Neural progenitor cell (in vitro differentiated cells): ENCODE results near the gene CACFD1. TPM values are rescaled to one million over a fixed set of nuclear protein-coding genes. Genes with fewer than 3 reads are reported as not detected.

Source experiments
- DNase-seq: peaks from one replicate; pipeline ENCODE4 v3.0.0-alpha.2; 2016; ENCODE audit warnings: low spot score
- H2AFZ ChIP-seq: fragments of 200-600 bp; sonication (generic); replicated peaks from 2 replicates; pipeline ENCODE4 v1.6.1; 2016; ENCODE audit warnings: antibody characterized with exemption
- H3F3A ChIP-seq: fragments of 200-600 bp; sonication (generic); 2 replicates; pipeline ENCODE4 v1.6.1; 2016; ENCODE audit warnings: antibody characterized with exemption, low read depth
- H3K27ac ChIP-seq: fragments of 200-600 bp; sonication (generic); 2 replicates; pipeline ENCODE4 v1.5.1; 2016; ENCODE audit warnings: mild to moderate bottlenecking
- H3K27me3 ChIP-seq: fragments of 200-600 bp; sonication (generic); 2 replicates; pipeline ENCODE4 v1.6.1; 2016; ENCODE audit warnings: mild to moderate bottlenecking, moderate library complexity
- H3K36me3 ChIP-seq: fragments of 200-600 bp; sonication (generic); 2 replicates; pipeline ENCODE4 v1.5.1; 2016
- H3K4me1 ChIP-seq: fragments of 200-600 bp; sonication (generic); 2 replicates; pipeline ENCODE4 v1.6.1; 2016; ENCODE audit warnings: mixed run types
- H3K4me2 ChIP-seq: fragments of 200-600 bp; sonication (generic); 2 replicates; pipeline ENCODE4 v1.6.1; 2016
- H3K4me3 ChIP-seq: fragments of 200-600 bp; sonication (generic); 2 replicates; pipeline ENCODE4 v1.5.1; 2016
- H3K79me2 ChIP-seq: fragments of 200-600 bp; sonication (generic); 2 replicates; pipeline ENCODE4 v1.6.1; 2016; ENCODE audit warnings: low read depth
- H3K9ac ChIP-seq: fragments of 200-600 bp; sonication (generic); 2 replicates; pipeline ENCODE4 v1.6.1; 2016
- H3K9me3 ChIP-seq: fragments of 200-600 bp; sonication (generic); 2 replicates; pipeline ENCODE4 v1.5.1; 2016; ENCODE audit warnings: low read depth
- H4K20me1 ChIP-seq: fragments of 200-600 bp; sonication (generic); 2 replicates; pipeline ENCODE4 v1.6.1; 2016; ENCODE audit warnings: low read depth
- H3K27ac Mint-ChIP-seq: 3 replicates; pipeline ENCODE4 v1.8.0; 2021; ENCODE audit warnings: mixed read lengths
- H3K27me3 Mint-ChIP-seq: 2 replicates; pipeline ENCODE4 v1.8.0; 2022; ENCODE audit warnings: low read depth, mild to moderate bottlenecking, inconsistent platforms, moderate library complexity, mixed read lengths; ENCODE audit not compliant: insufficient read depth
- H3K36me3 Mint-ChIP-seq: 3 replicates; pipeline ENCODE4 v1.8.0; 2021; ENCODE audit warnings: mixed read lengths
- H3K4me1 Mint-ChIP-seq: 3 replicates; pipeline ENCODE4 v1.8.0; 2021; ENCODE audit warnings: mixed read lengths
- H3K4me3 Mint-ChIP-seq: 3 replicates; pipeline ENCODE4 v1.8.0; 2021; ENCODE audit warnings: mild to moderate bottlenecking, moderate library complexity, mixed read lengths
- H3K9me3 Mint-ChIP-seq: 3 replicates; pipeline ENCODE4 v1.8.0; 2020; ENCODE audit warnings: mixed read lengths
- CTCF ChIP-seq: fragments of 200-600 bp; sonication (generic); IDR thresholded peaks from 2 replicates; pipeline ENCODE4 v1.5.1; 2017; ENCODE audit warnings: antibody characterized with exemption, mild to moderate bottlenecking
- EZH2 ChIP-seq: fragments of 200-600 bp; sonication (generic); IDR thresholded peaks from 2 replicates; pipeline ENCODE4 v1.6.1; 2017; ENCODE audit warnings: antibody characterized with exemption, mild to moderate bottlenecking, moderate library complexity
- EZH2phosphoT487 ChIP-seq: fragments of 200-600 bp; sonication (generic); IDR thresholded peaks from 2 replicates; pipeline ENCODE4 v1.6.1; 2017; ENCODE audit warnings: antibody characterized with exemption
- total RNA-seq: library from RNA; depleted of rRNA; stranded (reverse); fragments of >200 nt; gene quantifications from 2 replicates; pipeline ENCODE4 v1.2.3, GENCODE V29; 2015; ENCODE audit warnings: low replicate concordance

The CACFD1 gene
- total RNA-seq, 1 donor from 2014 or later: 15.7 TPM

GRCh38 chr9:133472277-133472645 is 12.5 kb downstream of the CACFD1 start:
- no peak overlapping the region for H3K27ac ChIP-seq
- H3K36me3 Mint-ChIP-seq: no peaks in the 10 kb centered on the region
- peaks cover 8% of the 10 kb centered on the region for H4K20me1 ChIP-seq
- no peak overlapping the region for H3K9ac ChIP-seq
- H2AFZ ChIP-seq: no peak overlapping the region
- no peak overlapping the region for H3K4me3 ChIP-seq
- peaks cover 8% of the 10 kb centered on the region for H3K27me3 Mint-ChIP-seq
- no peak overlapping the region for H3K4me3 Mint-ChIP-seq
- DNase-seq: no peak
- no peaks in the 10 kb centered on the region for H3K79me2 ChIP-seq
- no peak overlapping the region for H3K27ac Mint-ChIP-seq
- no peaks in the 10 kb centered on the region for H3K4me1 ChIP-seq
- H3K9me3 Mint-ChIP-seq: no peaks in the 10 kb centered on the region
- TF ChIP-seq EZH2: no peak
- no peak for TF ChIP-seq CTCF
- TF ChIP-seq EZH2phosphoT487: no peak
- H3F3A ChIP-seq: peaks cover 3% of the 10 kb centered on the region
- H3K9me3 ChIP-seq: no peaks in the 10 kb centered on the region
- no peak overlapping the region for H3K4me2 ChIP-seq
- H3K36me3 ChIP-seq: no peaks in the 10 kb centered on the region
- no peaks in the 10 kb centered on the region for H3K4me1 Mint-ChIP-seq
- H3K27me3 ChIP-seq: no peaks in the 10 kb centered on the region

GRCh38 chr9:133472753-133473378 is 13.1 kb downstream of the CACFD1 start:
- Histone ChIP-seq H3F3A (peaks cover 3% of the 10 kb centered on the region), H3K36me3 (no peaks in the 10 kb centered on the region), H4K20me1 (peaks cover 5% of the 10 kb centered on the region), H3K79me2 (peaks cover 2% of the 10 kb centered on the region), H3K27me3 (no peaks in the 10 kb centered on the region), H2AFZ (no peak overlapping the region), H3K27ac (no peak overlapping the region), H3K9me3 (no peaks in the 10 kb centered on the region), H3K4me3 (no peak overlapping the region), H3K9ac (no peak overlapping the region), H3K4me2 (no peak overlapping the region), H3K4me1 (peaks cover 2% of the 10 kb centered on the region)
- no peak for DNase-seq
- Mint-ChIP-seq H3K9me3 (no peaks in the 10 kb centered on the region), H3K4me1 (peaks cover 4% of the 10 kb centered on the region), H3K27ac (no peak overlapping the region), H3K4me3 (no peak overlapping the region), H3K36me3 (no peaks in the 10 kb centered on the region), H3K27me3 (peaks cover 8% of the 10 kb centered on the region)
- TF ChIP-seq CTCF (no peak), EZH2phosphoT487 (no peak), EZH2 (no peak)

GRCh38 chr9:133473743-133474142 is 14.0 kb downstream of the CACFD1 start:
- Mint-ChIP-seq H3K36me3 (no peaks in the 10 kb centered on the region), H3K27me3 (peaks cover 8% of the 10 kb centered on the region), H3K4me3 (no peak overlapping the region), H3K27ac (no peak overlapping the region), H3K9me3 (no peaks in the 10 kb centered on the region), H3K4me1 (peaks cover 4% of the 10 kb centered on the region)
- H3K4me3 ChIP-seq: no peak overlapping the region
- no peaks in the 10 kb centered on the region for H3K27me3 ChIP-seq
- H2AFZ ChIP-seq: no peak overlapping the region
- H3K9ac ChIP-seq: no peak overlapping the region
- H4K20me1 ChIP-seq: peaks cover 5% of the 10 kb centered on the region
- H3K4me2 ChIP-seq: no peak overlapping the region
- TF ChIP-seq CTCF: no peak
- no peak for TF ChIP-seq EZH2
- TF ChIP-seq EZH2phosphoT487: no peak
- DNase-seq: no peak
- H3K27ac ChIP-seq: no peak overlapping the region
- H3F3A ChIP-seq: peaks cover 3% of the 10 kb centered on the region
- no peaks in the 10 kb centered on the region for H3K36me3 ChIP-seq
- peaks cover 6% of the 10 kb centered on the region for H3K4me1 ChIP-seq
- H3K9me3 ChIP-seq: no peaks in the 10 kb centered on the region
- peaks cover 8% of the 10 kb centered on the region for H3K79me2 ChIP-seq
